Measurements from ENCODE around the gene TK2.

- TF ChIP-seq POLR2A (IDR thresholded peaks at IDR 0.05) (peak in 1 of 2 donors; percentile 24), CTCF (IDR thresholded peaks at IDR 0.05) (no peak), POLR2AphosphoS5 (IDR thresholded peaks at IDR 0.05) (peak; percentile 52 to 91 (median 76))
Measured at GRCh38 chr16:66516808-66517585, 32.9 kb downstream of the TK2 start.
